GM12878 (cell line): ENCODE data around the gene WBP1L. TPM values are rescaled to one million over a fixed set of nuclear protein-coding genes. Genes with fewer than 3 reads are reported as not detected.

ENCODE experiments used
- ATAC-seq: fragments of 200-7000 bp; cut with Tn5 transposase; 3 replicates; pipeline ENCODE4 v1.9.1; 2020; ENCODE audit warnings: mild to moderate bottlenecking, moderate library complexity
- BruUV-seq: library from RNA; stranded (reverse); fragments of 400-500 nt; replicated peaks from 2 replicates; lab custom pipeline; 2021; lab: Mats Ljungman, UMichigan
- CTCF ChIA-PET: fragments of 300-600 bp; sonication (Branson Sonifier 250); formaldehyde crosslinking; extraction: SDS; loops from one replicate; lab custom pipeline; 2021; ENCODE audit warnings: inconsistent platforms; lab: Yijun Ruan, JAX
- POLR2A ChIA-PET: fragments of 350-600 bp; formaldehyde crosslinking; extraction: SDS; loops from one replicate; lab custom pipeline; 2021; ENCODE audit warnings: inconsistent platforms; lab: Charles Lee
- RAD21 ChIA-PET: fragments of 300-600 bp; sonication (Branson Sonifier 250); formaldehyde crosslinking; loops from one replicate; lab custom pipeline; 2023; ENCODE audit warnings: antibody characterized with exemption; ENCODE audit not compliant: unreplicated experiment; lab: Charles Lee
- SMC1A ChIA-PET: fragments of 300-600 bp; sonication (Branson Sonifier 250); formaldehyde crosslinking; loops from one replicate; lab custom pipeline; 2023; ENCODE audit not compliant: unreplicated experiment, uncharacterized antibody; lab: Charles Lee
- DNase-seq: peaks from one replicate; pipeline ENCODE4 v3.0.0-alpha.2; 2011; ENCODE audit warnings: low read depth, low spot score
- FAIRE-seq: peaks from 3 replicates; lab custom pipeline; 2011; peaks lifted over from hg19 to GRCh38; lab: Jason Lieb, UNC
- H2AFZ ChIP-seq: 2 replicates; pipeline ENCODE4 v1.6.0; 2011; ENCODE audit warnings: low read depth, low read length, control low read depth; ENCODE audit not compliant: control insufficient read depth
- H3K27ac ChIP-seq: 2 replicates; pipeline ENCODE4 v1.5.1; 2011; ENCODE audit warnings: control low read depth; ENCODE audit not compliant: control insufficient read depth, insufficient read depth
- H3K27me3 ChIP-seq, 2 experiments: replicated peaks in 1 of 2; 2 replicates each; pipeline versions ENCODE4 v1.6.0 to v1.6.1; 2011; ENCODE audit warnings: low read length in 1 of 2; ENCODE audit not compliant: control insufficient read depth in 2 of 2, insufficient read depth in 2 of 2
- H3K36me3 ChIP-seq, 2 experiments: 2 replicates each; pipeline ENCODE4 v1.5.1; 2011; ENCODE audit warnings: low read length in 1 of 2; ENCODE audit not compliant: control insufficient read depth in 2 of 2, insufficient read depth in 2 of 2
- H3K4me1 ChIP-seq: 2 replicates; pipeline ENCODE4 v1.6.1; 2011; ENCODE audit warnings: mild to moderate bottlenecking, low read length, moderate library complexity, mixed read lengths; ENCODE audit not compliant: control insufficient read depth, insufficient read depth
- H3K4me2 ChIP-seq: 2 replicates; pipeline ENCODE4 v1.6.0; 2011; ENCODE audit warnings: control low read depth; ENCODE audit not compliant: control insufficient read depth, insufficient read depth
- H3K4me3 ChIP-seq: fragments of 200-600 bp; sonication (generic); 2 replicates; pipeline ENCODE4 v1.5.1; 2016
- H3K79me2 ChIP-seq: 2 replicates; pipeline ENCODE4 v1.6.0; 2011; ENCODE audit warnings: low read length; ENCODE audit not compliant: control insufficient read depth, insufficient read depth
- H3K9ac ChIP-seq: 2 replicates; pipeline ENCODE4 v1.8.0; 2011; ENCODE audit warnings: low read length, control low read depth, mixed read lengths; ENCODE audit not compliant: control insufficient read depth, insufficient read depth
- H3K9me3 ChIP-seq: replicated peaks from 3 replicates; pipeline ENCODE4 v1.5.1; 2011; ENCODE audit warnings: mild to moderate bottlenecking, low read length; ENCODE audit not compliant: control insufficient read depth, insufficient read depth
- H4K20me1 ChIP-seq: 2 replicates; pipeline ENCODE4 v1.6.0; 2011; ENCODE audit not compliant: control insufficient read depth, insufficient read depth
- CHD1 ChIP-seq: IDR thresholded peaks from 2 replicates; pipeline ENCODE4 v1.6.1; 2012; ENCODE audit warnings: low read depth, low read length, improper control_type of control experiment
- GABPA ChIP-seq: IDR thresholded peaks from 2 replicates; pipeline ENCODE4 v1.6.1; 2014; ENCODE audit warnings: antibody characterized with exemption, low read depth, mild to moderate bottlenecking, inconsistent platforms
- HCFC1 ChIP-seq: fragments of 150-350 bp; IDR thresholded peaks from 2 replicates; pipeline ENCODE4 v1.6.1; 2014; ENCODE audit warnings: low read length
- JUNB ChIP-seq: IDR thresholded peaks from 2 replicates; pipeline ENCODE4 v1.6.1; 2016; ENCODE audit warnings: antibody characterized with exemption, mild to moderate bottlenecking
- NBN ChIP-seq: fragments of 450-650 bp; IDR thresholded peaks from 2 replicates; pipeline ENCODE4 v1.6.1; 2016
- RUNX3 ChIP-seq: IDR thresholded peaks from 2 replicates; pipeline ENCODE4 v1.6.1; 2012; ENCODE audit warnings: low read length, inconsistent platforms
- SPI1 ChIP-seq: IDR thresholded peaks from 2 replicates; pipeline ENCODE4 v1.6.1; 2011; ENCODE audit warnings: low read depth, mild to moderate bottlenecking, low read length, moderate library complexity, borderline replicate concordance; ENCODE audit not compliant: insufficient read depth
- SREBF1 ChIP-seq: IDR thresholded peaks from 2 replicates; pipeline ENCODE4 v1.6.1; 2012; ENCODE audit warnings: mild to moderate bottlenecking, low read length
- SREBF2 ChIP-seq: IDR thresholded peaks from 2 replicates; pipeline ENCODE4 v1.6.1; 2012; ENCODE audit warnings: mild to moderate bottlenecking, low read length
- ZNF384 ChIP-seq: IDR thresholded peaks from 2 replicates; pipeline ENCODE4 v1.6.1; 2012; ENCODE audit warnings: low read depth, mild to moderate bottlenecking, low read length, improper control_type of control experiment, borderline replicate concordance
- WGBS: methylation state at CpG from one replicate; pipeline ENCODE4 v1.1.6; 2016; ENCODE audit warnings: low lambda C conversion rate; ENCODE audit not compliant: insufficient replicate concordance, insufficient coverage; ENCODE audit errors: missing lambda C conversion rate; 5-methylcytosine and 5-hydroxymethylcytosine counted together
- in situ Hi-C: fragments of 300-500 bp; cut with MboI; formaldehyde crosslinking; loops from 9 replicates; pipeline ENCODE4 v1.14.3; 2018; ENCODE audit warnings: mixed read lengths
- intact Hi-C: fragments of 100-400 bp; cut with micrococcal nuclease; formaldehyde crosslinking; loops from one replicate; pipeline ENCODE4 v1.14.2; 2022; ENCODE audit not compliant: unreplicated experiment
- polyA plus RNA-seq, 11 experiments: library from polyadenylated mRNA; depleted of rRNA in 4 of 11; unstranded in 6 of 11; stranded (reverse) in 5 of 11; fragments of >200 nt; fragmentation: Nextera tagmentation in 4 of 11; fragmentation: Illumina TruSeq in 1 of 11; extraction: Ambion mirVana in 4 of 11; extraction: Trizol in 1 of 11; gene quantifications; 1 replicate in 1 of 11; 2 replicates in 10 of 11; pipeline versions ENCODE4 v1.2.1 to v1.2.3, GENCODE V29; 2011 to 2016; ENCODE audit warnings: inconsistent platforms in 2 of 11, missing spikeins in 2 of 11, low read depth in 1 of 11
- total RNA-seq, 4 experiments: library from RNA; depleted of rRNA in 3 of 4; stranded (reverse); fragments of >200 nt in 3 of 4; fragmentation: Illumina TruSeq in 1 of 4; extraction: Trizol in 1 of 4; gene quantifications; 2 replicates each; pipeline versions ENCODE4 v1.2.1 to v1.2.3, GENCODE V29; 2013 to 2021

The WBP1L gene
- total and polyA plus RNA-seq, 10 of the 15 experiments (the other 5 are each of a cell fraction or from before 2014, with no cell fraction given) = 3.7 to 18.8 (median 12.3) TPM

DNA sequence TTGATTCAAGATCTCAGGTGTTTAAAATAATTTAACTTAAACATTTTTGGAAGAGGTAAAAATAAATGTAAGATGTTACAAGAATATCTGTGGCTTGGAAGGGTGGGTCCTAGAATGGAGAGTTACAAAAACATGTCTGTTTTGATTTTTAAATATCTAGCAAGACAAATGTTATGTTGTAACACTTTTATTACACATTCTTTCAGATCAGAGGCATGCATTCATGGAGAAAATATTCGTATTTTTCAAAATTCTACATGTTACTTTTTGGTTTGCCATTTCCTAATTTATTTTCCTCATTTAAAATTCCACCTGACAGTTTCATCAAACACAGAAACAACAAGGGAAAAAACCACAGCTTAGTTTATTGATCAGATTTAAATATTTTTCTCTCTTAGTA lies 10.0 kb downstream of the WBP1L start:
- FAIRE-seq (no peak), DNase-seq (no peak), ATAC-seq (no peak)
- H3K4me1 ChIP-seq = peaks cover 11% of the 10 kb centered on the region
- H3K27ac ChIP-seq = no peak overlapping the region
- CTCF ChIA-PET = interaction anchor here (0.7 to 5.5 kb wide), 21 partner anchors 10 to 490 kb away, joined by 3 to 35 read pairs (median 4); partner anchors contain the start of genes CYP17A1 and WBP1L
- intact Hi-C loops (loop anchor here (5.0 kb wide), 1 partner anchor 44 kb away; no protein-coding TSS in a partner anchor), in situ Hi-C loops (no loop called here)
- peaks cover 16% of the 10 kb centered on the region for H3K79me2 ChIP-seq
- SMC1A ChIA-PET = interaction anchor here (0.8 to 2.4 kb wide), 15 partner anchors 9 to 148 kb away, joined by 3 to 9 read pairs (median 4); no protein-coding TSS in a partner anchor
- no peaks in the 10 kb centered on the region for H3K27me3 ChIP-seq
- H4K20me1 ChIP-seq = no peaks in the 10 kb centered on the region
- TF ChIP-seq GABPA (0 out of 2 replicates have a peak, but pooled peaks have one; percentile 6), NBN (no peak)
- H3K9me3 ChIP-seq = no peaks in the 10 kb centered on the region; the same call in 2 of the 3 replicates
- BruUV-seq = no TSS peak
- RAD21 ChIA-PET = interaction anchor here (0.9 to 2.2 kb wide), 3 partner anchors 9 to 149 kb away, joined by 3 to 11 read pairs (median 5); no protein-coding TSS in a partner anchor
- H3K4me3 ChIP-seq = no peak overlapping the region
- H2AFZ ChIP-seq = no peak overlapping the region
- POLR2A ChIA-PET = interaction anchor here (1.4 to 3.2 kb wide), 2 partner anchors 10 to 13 kb away, joined by 4 to 8 read pairs; partner anchors contain the start of gene WBP1L
- H3K36me3 ChIP-seq = no peaks in the 10 kb centered on the region
- 88% methylated on average over 1 of the region's 1 CpG for WGBS
- no peak overlapping the region for H3K9ac ChIP-seq
- no peak overlapping the region for H3K4me2 ChIP-seq

DNA sequence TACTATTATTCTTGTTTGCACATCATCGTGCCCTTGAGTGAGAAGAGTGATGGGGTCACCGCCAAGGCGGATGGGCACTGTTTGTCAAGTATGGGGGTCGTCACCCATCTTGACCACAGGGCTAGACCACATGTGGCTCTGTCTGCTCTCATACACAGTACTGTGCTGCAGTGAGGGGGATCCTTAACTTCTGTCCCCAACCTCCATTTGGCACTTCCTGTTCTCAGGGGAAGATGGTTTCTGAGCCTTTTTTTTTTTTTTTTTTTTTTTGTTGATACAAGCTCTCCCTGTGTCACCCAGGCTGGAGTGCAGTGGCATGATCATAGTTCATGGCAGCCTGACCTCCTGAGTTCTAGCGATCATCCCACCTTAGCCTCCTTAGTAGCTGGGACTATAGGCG lies 13.6 kb downstream of the WBP1L start:
- ATAC-seq = peak; percentile 37
- Histone ChIP-seq H3K9me3 (peaks cover 3% of the 10 kb centered on the region; the same call in 2 of the 3 replicates), H3K4me2 (no peak overlapping the region), H3K4me3 (no peak overlapping the region), H3K9ac (no peak overlapping the region), H3K79me2 (peaks cover 12% of the 10 kb centered on the region), H3K4me1 (peaks cover 11% of the 10 kb centered on the region), H4K20me1 (no peaks in the 10 kb centered on the region), H3K27me3 (no peaks in the 10 kb centered on the region), H3K27ac (no peak overlapping the region)
- BruUV-seq = no TSS peak
- in situ Hi-C loops = no loop called here
- intact Hi-C loops = no loop called here
- ChIA-PET SMC1A (interaction anchor here (0.6 kb wide), 1 partner anchor 432 kb away, joined by 3 read pairs; no protein-coding TSS in a partner anchor), CTCF (interaction anchor here (0.6 kb wide), 1 partner anchor 636 kb away, joined by 3 read pairs; no protein-coding TSS in a partner anchor), RAD21 (no interaction called here)
- WGBS = 100% methylated on average over 6 of the region's 6 CpGs
- FAIRE-seq = no peak
- TF ChIP-seq JUNB (no peak), SREBF1 (no peak), ZNF384 (0 out of 2 replicates have a peak, but pooled peaks have one; percentile 25), HCFC1 (no peak), SPI1 (peak; percentile 65; the same call in 1 of the 2 replicates), CHD1 (no peak), SREBF2 (no peak), RUNX3 (peak; percentile 22; the same call in 1 of the 2 replicates)
- TF ChIP-seq, all 136 proteins: peak for 3
- H3K36me3 ChIP-seq = no peaks in the 10 kb centered on the region
- POLR2A ChIA-PET = interaction anchor here (0.6 kb wide), 2 partner anchors 15 to 111 kb away, joined by 3 read pairs; no protein-coding TSS in a partner anchor
- no peak overlapping the region for H2AFZ ChIP-seq
- DNase-seq = no peak
